NCI-H1436 (cell line): ENCODE results near the gene EHBP1L1.
A peak's percentile ranks its signal among the peaks of the same experiment; 100 is the strongest.

ENCODE experiments used
- DNase-seq: peaks from one replicate; lab custom pipeline; 2025; lab: John Stamatoyannopoulos, UW

EHBP1L1 gene

GRCh38 chr11:65595131-65595530, 19.3 kb downstream of the EHBP1L1 start:
- no peak for DNase-seq

DNA sequence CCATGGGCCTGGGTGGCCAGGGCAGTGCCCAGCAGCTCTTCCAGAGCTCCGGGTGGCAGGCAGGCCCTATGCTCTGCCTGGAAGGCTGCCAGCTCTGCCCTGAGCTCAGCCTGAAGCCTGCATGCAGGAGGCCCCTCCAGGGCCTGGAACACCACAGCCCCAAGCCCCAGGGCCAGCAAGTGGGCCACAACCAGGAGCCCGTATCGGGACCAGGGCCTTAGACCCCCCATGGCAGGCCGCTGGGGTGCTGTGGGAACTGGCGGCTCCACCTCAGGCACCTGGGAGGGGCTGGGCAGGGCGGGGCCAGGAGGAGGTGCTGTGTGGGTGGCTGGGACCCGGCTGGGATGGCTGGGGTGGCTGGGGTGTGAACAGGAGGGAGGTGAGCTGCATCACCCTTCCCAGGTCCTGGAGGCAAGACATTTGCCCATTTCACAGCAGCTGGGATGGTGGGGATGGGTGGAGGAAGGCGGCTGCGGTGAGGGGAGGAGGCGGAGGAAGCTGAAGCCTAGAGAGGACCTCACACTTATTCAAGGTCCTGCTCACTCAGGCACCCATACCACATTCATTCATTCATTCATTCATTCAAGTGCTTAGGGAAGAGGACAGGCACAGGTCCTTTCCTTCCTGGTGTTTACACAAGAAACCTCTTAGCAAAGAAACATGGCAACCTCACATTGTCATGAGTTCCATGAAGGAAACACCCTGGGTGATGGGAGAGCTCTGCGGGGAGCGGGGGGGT, 19.9 kb downstream of the EHBP1L1 start, which contains the start of gene KCNK7:
Gene KCNK7 (minus strand): TSS at position 258 of the 739 bp plus-strand sequence. CDS start 28 bp downstream, at position 230.
- DNase-seq: no peak

- DNase-seq: no peak
Observed at GRCh38 chr11:65596520-65596919, 20.7 kb downstream of the EHBP1L1 start.

GRCh38 chr11:65598258-65598699, 22.4 kb downstream of the EHBP1L1 start:
- DNase-seq: no peak

- DNase-seq: no peak
Observed at GRCh38 chr11:65599216-65599954, 23.5 kb downstream of the EHBP1L1 start.

DNA sequence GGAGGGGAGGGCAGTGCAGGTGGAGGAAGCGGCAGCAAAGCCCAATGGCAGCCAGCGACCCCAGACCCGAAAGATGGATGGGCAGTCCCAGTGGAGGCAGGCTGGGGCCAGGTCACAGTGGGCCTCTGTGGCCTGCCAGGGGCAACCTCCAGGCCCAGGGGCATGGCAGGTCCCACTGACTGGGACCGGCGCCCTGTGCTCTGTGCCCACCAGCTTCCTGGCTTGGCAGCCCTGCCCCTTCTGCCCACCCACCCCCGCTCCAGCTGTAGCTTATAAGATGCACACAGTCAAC, 24.0 kb downstream of the EHBP1L1 start:
- no peak for DNase-seq

DNA sequence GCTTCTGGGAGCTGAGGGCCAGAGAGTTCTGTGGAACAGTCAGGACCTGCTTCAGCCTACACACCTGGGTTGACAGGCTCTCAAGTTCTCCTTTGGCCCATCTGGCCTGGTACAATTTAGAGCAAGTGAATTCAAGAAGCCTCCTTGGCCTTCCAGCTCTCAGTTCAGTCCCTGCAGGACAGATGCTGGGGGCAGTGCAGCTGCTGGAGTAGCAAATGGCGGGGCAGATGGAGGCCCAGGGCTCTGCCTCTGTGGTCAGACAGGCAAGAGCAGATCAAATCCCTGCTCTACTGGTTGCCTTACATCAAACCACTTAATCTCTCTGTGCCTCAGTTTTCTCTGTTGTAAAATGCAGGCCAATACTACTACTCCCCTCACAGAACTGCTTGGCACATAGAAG, 28.4 kb downstream of the EHBP1L1 start:
- no peak for DNase-seq

- DNase-seq: no peak
Observed at GRCh38 chr11:65606876-65607613, 31.2 kb downstream of the EHBP1L1 start.

GRCh38 chr11:65607614-65608426, 32.0 kb downstream of the EHBP1L1 start:
- no peak for DNase-seq

GRCh38 chr11:65609229-65609628, 33.4 kb downstream of the EHBP1L1 start:
- no peak for DNase-seq

DNA sequence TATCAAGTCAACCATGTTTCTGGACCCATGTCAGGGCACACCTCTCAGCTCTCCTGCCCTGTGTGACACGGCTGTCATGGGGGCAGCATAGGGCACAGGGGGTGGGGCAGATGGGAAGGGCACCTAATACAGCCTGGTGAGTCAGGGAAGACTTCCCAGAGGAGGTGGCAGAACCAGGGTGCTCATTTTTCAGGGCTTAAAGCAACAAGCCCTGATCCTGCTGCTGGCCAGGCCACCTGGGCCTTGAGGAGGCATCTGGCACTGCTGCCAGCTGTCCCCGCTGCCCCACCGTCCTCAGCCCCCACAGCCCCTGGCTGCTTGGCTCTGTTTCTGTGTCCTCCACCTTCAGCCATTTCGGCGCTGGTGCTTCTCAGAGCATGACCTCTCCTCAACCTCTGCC, 33.8 kb downstream of the EHBP1L1 start:
- DNase-seq: no peak

GRCh38 chr11:65610404-65610803, 34.6 kb downstream of the EHBP1L1 start:
- no peak for DNase-seq

DNA sequence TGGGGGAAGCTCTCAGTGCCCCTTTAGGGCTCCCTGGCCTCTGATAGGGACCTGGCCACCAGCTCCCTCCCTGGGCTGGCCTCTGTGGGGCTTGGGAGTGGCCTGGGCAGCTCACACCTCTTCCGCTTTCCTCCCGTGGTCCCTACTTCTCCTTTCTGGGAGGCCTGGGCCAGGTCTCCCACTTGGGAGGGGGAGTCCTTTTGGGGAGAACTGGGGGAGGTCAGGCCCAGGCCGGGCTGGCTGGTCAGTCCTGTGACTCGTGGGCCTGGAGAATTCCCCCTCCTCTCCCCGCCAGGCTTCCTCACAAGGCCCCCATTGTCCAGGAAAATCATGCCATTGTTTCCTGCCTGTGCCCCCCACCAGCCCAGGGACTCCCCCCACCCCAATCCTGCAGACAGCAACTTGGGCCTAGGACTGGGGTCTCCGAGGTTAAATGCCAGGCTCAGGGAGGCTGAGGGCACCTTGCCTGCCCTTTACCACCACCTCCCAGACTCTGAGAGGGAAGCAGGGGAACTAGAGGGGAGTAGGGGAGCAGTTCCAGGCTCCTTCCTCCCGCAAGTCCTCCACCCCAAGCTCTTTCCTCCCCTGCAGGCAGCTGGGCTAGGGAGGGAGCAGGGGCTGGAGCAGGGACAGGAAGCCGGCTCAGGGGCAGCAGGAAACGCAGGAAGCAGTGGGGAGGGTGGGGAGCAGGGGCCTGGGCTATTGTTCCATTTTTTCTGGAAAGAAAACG, 35.3 kb downstream of the EHBP1L1 start:
- no peak for DNase-seq

DNA sequence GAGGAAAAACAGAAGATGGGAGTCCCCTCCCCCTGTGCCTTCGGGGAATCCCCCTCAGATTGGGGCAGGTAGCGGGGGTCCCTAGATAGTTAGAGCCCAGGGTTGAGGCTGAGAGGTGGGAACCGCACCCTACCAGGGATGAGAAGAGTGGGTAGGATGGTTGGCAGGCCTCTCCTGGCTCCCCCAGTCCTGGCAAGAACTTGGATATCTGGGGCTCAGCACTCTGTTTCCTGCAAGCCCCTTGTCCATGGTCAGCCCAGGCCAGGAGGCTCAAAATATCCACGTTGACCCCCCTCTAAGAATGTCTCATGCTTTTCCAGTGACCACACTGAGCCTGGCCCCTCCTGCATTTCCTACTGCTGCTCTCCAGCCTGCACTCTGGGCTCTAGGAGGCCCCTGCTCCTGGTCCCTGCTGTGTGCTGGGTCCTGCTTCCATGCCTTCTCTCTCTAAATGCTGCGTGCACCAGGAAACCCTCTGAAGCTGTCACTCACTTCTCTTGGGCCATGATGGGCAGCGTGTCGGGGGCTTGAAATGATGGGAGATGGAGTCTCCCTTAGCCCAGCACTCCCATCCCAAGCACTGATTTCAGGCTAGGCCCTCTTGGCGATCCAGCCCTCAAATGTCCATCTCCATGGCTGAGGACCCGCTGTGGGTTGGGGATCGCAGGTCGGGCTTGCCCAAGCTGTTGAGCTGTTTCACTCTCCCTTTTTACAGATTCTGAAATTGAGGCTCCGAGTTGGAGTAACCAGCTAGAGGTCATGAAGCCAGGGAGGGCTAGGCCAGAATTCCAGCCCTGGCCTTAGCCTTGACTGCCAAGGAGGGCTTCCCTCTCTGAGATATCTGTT, 36.1 kb downstream of the EHBP1L1 start:
- no peak for DNase-seq

DNA sequence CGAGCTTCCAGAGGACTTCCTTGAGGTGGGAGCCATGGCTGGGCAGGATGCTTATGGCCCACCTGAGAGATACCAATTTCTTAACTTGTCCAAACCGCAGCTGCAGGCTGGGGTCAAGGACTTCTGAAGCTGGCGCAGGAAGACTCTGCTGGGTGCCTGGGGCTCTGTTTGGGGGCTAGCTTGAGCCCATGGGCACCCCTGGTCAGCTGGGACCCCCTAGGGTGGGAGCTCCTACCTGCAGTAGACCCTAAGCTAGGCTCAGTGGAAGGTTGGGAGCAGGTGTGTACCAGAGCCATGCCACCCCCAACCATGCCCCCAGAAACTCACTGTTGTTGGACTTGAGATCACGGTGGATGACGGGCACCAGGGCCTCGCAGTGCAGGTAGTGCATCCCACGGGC, 36.8 kb downstream of the EHBP1L1 start:
- no peak for DNase-seq

- no peak for DNase-seq
Observed at GRCh38 chr11:65613091-65613928, 37.5 kb downstream of the EHBP1L1 start.

- peak; percentile 100 for DNase-seq
Observed at GRCh38 chr11:65615229-65615949, 39.5 kb downstream of the EHBP1L1 start, which contains the start of gene PCNX3. PCNX3 (plus strand) TSS chr11:65615776; CDS start chr11:65616312, 536 bp downstream.

GRCh38 chr11:65615950-65616574, 40.2 kb downstream of the EHBP1L1 start:
- DNase-seq: no peak
